Stimulated activated CD4-positive, alpha-beta T cell treated with anti-CD3 and anti-CD28 coated beads, Interleukin-2, amount 100 ng/mL, for 24 hours (primary cell): ENCODE data around the gene CHST8.
"Not testable (repeated sequence)": the region's sequence is repeated elsewhere in the genome, so short reads cannot be mapped to it uniquely, and the experiment has no call there.

Experiments
- DNase-seq, 2 donors: peaks; one replicate each; pipeline ENCODE4 v3.0.0-alpha.2; 2020

The CHST8 gene, protein sequence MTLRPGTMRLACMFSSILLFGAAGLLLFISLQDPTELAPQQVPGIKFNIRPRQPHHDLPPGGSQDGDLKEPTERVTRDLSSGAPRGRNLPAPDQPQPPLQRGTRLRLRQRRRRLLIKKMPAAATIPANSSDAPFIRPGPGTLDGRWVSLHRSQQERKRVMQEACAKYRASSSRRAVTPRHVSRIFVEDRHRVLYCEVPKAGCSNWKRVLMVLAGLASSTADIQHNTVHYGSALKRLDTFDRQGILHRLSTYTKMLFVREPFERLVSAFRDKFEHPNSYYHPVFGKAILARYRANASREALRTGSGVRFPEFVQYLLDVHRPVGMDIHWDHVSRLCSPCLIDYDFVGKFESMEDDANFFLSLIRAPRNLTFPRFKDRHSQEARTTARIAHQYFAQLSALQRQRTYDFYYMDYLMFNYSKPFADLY

GRCh38 chr19:33621811-33622504 lies at the start of gene CHST8:
Gene CHST8, plus strand, starts transcription at chr19:33621953. Its CDS starts 67,309 bp downstream, at chr19:33689262.
- DNase-seq: peak in 1 of 2 donors; percentile 36

DNA sequence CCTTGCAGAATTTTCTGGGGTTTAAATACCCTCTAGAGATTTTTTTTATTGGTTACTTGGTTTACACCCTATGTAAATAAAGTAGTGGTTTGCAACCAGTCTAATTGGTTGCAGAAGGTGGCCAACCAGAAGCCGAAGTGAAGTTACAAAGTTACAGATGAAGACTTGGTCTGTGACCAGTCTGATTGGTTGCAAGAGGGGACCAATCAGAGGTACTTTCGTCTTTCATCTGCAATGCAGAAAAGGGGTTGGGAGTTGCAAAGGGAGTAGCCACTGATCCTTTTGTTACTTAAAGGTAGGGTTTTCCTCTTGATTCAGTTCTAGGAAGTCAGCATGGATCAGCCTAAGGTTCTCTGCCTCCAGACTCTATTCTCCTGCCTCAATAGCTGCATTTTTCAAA lies 48.8 kb upstream of the CHST8 start:
- DNase-seq: no peak

GRCh38 chr19:33574824-33575223 lies 46.9 kb upstream of the CHST8 start:
- no peak for DNase-seq

DNA sequence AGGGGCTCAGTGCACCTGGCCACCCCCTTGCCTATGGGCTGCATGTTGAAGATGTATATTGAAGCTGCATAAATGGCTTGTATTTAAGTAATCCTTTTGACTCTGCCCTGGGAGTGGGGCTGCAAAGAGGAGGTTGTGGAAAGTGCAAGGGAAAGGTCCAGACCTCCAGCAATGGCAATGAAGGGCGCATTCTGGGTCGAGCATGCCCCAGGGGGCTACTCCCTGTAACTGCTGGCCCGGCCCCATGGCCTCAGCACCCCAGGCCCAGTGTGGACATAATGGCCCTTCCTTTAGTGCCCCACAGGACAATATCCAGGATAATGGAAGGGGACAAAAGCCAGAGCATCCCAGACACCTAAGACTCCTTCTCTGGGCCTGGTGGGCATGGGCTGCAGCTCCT lies 43.1 kb upstream of the CHST8 start:
- no peak for DNase-seq

- DNase-seq: no peak
These were observed 41.6 kb upstream of the CHST8 start for GRCh38 chr19:33580026-33580644.

DNA sequence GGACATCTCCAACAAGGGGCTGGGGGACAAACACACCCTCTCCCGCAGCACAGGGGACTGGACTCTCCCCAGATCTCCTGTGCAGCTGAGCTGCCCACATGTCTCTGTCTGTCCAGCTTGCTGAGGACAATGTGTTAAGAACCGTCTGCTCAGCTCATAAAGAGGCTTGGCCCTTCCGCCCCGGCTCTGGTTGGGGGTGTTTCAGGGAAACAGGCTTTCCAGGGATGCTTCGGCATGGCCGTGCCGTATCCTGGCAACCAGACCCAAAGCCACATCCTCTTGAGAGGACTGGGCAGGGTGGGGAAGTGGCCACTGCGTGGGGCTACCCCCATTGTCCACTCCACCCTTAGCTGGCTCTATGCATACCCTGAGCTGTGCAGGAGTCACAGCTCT lies 41.1 kb upstream of the CHST8 start:
- no peak for DNase-seq

- DNase-seq: no peak
These were observed 38.8 kb upstream of the CHST8 start for GRCh38 chr19:33582914-33583313.

DNA sequence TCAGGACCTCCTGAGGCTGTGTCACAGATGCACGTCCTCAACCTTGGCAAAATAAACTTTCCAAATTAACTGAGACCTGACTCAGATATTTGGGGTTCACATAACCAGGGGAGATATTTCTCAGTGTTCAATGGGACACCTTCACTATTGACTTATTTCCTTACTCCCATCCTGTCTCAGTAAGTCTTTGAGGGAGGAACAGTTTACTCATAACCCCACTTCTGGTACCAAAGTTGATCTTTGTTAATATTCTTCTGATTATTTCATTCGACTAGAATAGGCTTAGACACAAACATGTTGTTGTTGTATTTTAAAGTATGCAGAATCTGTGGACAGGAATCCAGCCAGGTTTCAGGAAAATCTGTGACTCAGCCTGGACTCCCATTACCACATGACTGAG lies 34.6 kb upstream of the CHST8 start:
- DNase-seq: no peak

DNA sequence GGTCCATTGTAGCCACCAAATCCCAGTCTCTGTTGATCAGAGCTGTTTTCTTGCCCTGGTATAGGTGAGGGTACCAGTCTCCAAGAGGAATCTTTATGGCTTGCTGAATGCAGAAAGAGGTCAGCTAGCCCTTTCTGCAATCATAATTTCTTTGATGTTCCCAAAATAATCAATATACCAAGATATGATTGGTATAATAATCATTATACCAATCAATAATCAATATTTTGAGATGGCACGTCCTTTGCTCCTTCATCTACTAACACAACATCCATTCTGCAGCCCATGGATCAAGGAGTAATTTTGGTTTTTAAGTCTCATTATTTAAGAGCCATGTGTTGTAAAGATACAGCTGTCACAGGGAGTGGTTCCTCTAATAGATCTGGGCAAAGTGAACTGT lies 31.5 kb upstream of the CHST8 start:
- DNase-seq: no peak

DNA sequence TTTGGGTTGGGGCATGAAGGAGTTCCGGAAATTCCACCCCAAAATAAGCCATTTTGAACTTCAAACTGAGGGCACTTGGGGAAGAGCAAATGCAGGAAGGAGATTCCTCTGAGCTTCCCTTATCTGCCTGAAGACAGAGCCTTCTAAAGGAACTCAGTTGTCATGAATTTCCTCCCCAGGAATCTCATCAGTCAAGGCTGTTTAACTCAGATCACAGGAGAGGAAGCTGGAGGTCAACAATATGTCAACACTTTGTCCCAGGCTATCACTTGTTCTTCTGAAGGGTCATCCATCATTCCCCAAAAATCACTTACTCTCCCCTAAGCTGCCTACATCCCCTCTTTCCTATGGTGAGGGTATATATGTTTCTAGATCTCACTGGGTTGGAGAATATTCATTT lies 26.0 kb upstream of the CHST8 start:
- DNase-seq: no peak

- no peak for DNase-seq
These were observed 20.2 kb upstream of the CHST8 start for GRCh38 chr19:33601583-33601982.

DNA sequence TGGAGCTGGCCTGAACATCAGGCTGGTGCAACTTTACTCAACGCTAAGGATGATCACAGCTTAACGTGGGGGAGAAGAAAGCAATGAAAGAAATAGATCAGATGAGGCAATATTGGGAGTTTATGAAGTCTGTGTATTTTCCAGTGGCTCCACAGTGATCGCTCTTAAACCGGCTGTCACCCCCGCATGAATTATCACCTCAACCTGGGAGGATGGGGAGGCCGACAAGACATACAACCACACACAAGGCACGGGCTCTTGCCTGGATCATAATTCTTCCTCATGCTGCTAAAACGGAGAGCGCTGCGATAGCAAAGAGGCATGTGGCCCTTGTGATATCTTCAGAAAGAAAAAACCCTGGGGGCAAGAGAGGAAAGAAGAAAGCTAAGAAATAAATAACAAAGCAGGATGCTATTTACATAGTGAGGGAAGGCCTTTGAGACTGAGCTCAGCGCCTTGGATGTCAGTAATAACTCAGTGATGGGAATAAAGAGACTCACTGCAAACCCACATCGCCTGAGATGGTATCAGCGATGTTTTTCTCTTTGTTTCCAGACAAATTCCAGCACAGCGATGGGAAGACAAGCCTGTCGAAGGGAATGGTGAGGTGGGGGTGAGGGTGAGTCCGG lies 19.1 kb upstream of the CHST8 start:
- no peak for DNase-seq

- DNase-seq: no peak
These were observed 18.4 kb upstream of the CHST8 start for GRCh38 chr19:33603377-33603776.

- DNase-seq: no peak
These were observed 17.1 kb upstream of the CHST8 start for GRCh38 chr19:33604651-33605050.

GRCh38 chr19:33605803-33606295 lies 15.9 kb upstream of the CHST8 start:
- DNase-seq: not testable (repeated sequence)

DNA sequence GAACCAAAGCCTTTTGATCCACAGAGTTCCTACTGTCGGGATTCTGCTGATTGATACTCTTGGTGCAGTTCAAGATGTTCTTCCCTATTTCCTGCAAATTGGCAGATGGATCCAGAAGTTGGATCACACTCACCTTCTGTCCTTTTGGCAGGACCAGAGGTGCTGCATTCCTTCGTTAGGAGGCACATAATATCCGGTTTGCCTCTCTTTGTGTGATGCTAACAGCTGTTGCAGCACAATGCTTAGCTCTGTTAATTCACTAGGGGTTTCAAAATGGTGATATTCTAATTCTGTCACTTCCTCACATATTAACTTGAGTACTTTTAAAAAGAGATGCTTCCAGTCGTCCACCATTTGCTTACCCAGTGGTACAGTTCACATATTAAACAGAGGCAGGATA lies 15.2 kb upstream of the CHST8 start:
- DNase-seq: no peak

- no peak for DNase-seq
These were observed 12.4 kb upstream of the CHST8 start for GRCh38 chr19:33609353-33609752.

- no peak for DNase-seq
These were observed 11.2 kb upstream of the CHST8 start for GRCh38 chr19:33610588-33610987.

DNA sequence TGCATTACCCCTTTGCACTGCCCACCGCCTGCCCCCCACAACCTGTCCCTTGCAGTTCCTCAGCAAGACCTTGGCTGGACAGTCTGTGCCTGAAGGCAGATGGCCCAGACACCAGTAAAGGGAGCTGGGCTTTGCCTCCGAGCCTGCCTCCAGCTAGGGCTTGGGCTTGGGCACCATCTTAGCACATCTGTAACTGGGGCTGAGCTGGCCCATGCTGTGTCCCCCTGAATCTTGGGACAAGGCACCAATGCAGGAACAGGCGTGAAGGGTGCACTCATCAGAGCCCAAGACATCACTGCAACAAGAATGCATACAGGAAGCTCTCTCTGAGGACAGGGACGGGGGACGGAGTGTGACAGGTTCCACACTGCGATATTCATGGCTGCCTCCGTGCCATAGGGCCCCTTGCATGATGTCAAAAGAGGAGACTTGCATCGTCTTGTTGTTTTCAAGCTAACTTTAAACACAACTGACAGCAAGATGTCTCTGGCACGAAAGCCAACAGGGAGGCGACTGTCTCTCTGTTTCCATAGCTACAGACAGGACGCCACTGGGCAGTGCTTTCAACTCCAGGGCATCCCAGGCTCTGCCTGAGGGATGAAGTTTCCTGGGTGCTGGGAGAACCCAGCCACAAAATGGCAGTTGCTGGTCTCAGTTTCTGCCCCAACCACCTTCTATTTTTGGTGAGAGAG lies 8.7 kb upstream of the CHST8 start:
- DNase-seq: no peak

DNA sequence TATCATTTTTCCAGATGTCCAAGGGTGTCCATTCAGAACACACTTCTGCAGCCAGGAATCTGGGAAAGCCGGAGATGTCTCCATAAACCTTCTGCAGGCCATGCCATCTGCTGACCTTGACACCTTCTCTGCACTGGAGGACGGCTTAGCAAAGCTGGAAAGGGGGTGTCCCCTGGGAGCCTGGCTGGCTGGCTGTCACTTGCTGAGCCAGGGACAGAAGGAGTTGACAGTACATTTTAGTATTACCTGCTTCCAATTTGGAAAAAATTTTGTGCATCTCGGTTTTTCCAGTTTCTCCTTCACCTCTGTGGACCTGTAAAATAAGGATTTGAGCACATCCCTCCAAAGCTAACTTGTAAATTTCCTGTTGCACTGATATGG lies 8.1 kb upstream of the CHST8 start:
- DNase-seq: no peak

- DNase-seq: no peak
These were observed 5.4 kb upstream of the CHST8 start for GRCh38 chr19:33616346-33616745.

- no peak for DNase-seq
These were observed 4.9 kb upstream of the CHST8 start for GRCh38 chr19:33616857-33617256.

- not testable (repeated sequence) for DNase-seq
These were observed 3.4 kb upstream of the CHST8 start for GRCh38 chr19:33618363-33618762.
